Liver (tissue), 9 donors: Measurements from ENCODE around the gene PGA5. TPM values are rescaled to one million over a fixed set of nuclear protein-coding genes. Genes with fewer than 3 reads are reported as not detected.
"Not testable (repeated sequence)": the region's sequence is repeated elsewhere in the genome, so short reads cannot be mapped to it uniquely, and the experiment has no call there.

Experiments
- DNase-seq: peaks from one replicate; pipeline ENCODE4 v3.0.0-alpha.2; 2017; ENCODE audit warnings: low spot score
- H3K27ac ChIP-seq, 2 donors: one replicate each; pipeline ENCODE4 v1.7.0; 2013; ENCODE audit warnings: inconsistent platforms in 2 of 2, low read length in 2 of 2, control low read depth in 1 of 2, low read depth in 1 of 2, mild to moderate bottlenecking in 1 of 2
- H3K27me3 ChIP-seq, 4 donors: one replicate each; pipeline versions ENCODE4 v1.6.1 to v1.7.0; 2013; ENCODE audit warnings: low read length in 3 of 4, inconsistent platforms in 1 of 4, mild to moderate bottlenecking in 1 of 4, moderate library complexity in 1 of 4; ENCODE audit not compliant: control insufficient read depth in 4 of 4, insufficient read depth in 4 of 4
- H3K36me3 ChIP-seq, 4 donors: one replicate each; pipeline versions ENCODE4 v1.6.1 to v1.7.0; 2013; ENCODE audit warnings: low read length in 3 of 4, mild to moderate bottlenecking in 3 of 4, low read depth in 1 of 4, moderate library complexity in 1 of 4; ENCODE audit not compliant: control insufficient read depth in 4 of 4, insufficient read depth in 3 of 4
- H3K4me1 ChIP-seq, 4 donors: one replicate each; pipeline versions ENCODE4 v1.6.1 to v1.7.0; 2013; ENCODE audit warnings: low read length in 3 of 4, mild to moderate bottlenecking in 3 of 4, moderate library complexity in 1 of 4; ENCODE audit not compliant: control insufficient read depth in 4 of 4, insufficient read depth in 4 of 4
- H3K4me3 ChIP-seq, 3 donors: one replicate each; pipeline versions ENCODE4 v1.6.1 to v1.7.0; 2013; ENCODE audit warnings: low read length in 3 of 3, control low read depth in 1 of 3, low read depth in 1 of 3, mild to moderate bottlenecking in 1 of 3
- H3K9ac ChIP-seq, 2 donors: one replicate each; pipeline ENCODE4 v1.7.0; 2013; ENCODE audit warnings: low read length in 2 of 2, mild to moderate bottlenecking in 2 of 2, moderate library complexity in 2 of 2, control low read depth in 1 of 2, low read depth in 1 of 2
- H3K9me3 ChIP-seq, 4 donors: one replicate each; pipeline versions ENCODE4 v1.6.1 to v1.7.0; 2013; ENCODE audit warnings: low read length in 3 of 4; ENCODE audit not compliant: control insufficient read depth in 4 of 4
- WGBS: extraction: QIAGEN DNeasy Blood & Tissue Kit; methylation state at CpG from one replicate; pipeline ENCODE4 v1.1.7; 2013; 5-methylcytosine and 5-hydroxymethylcytosine counted together
- polyA plus RNA-seq, 2 donors: library from polyadenylated mRNA; stranded (reverse) in 1 of 2; unstranded in 1 of 2; fragments of 200-250 nt in 1 of 2; fragments of >200 nt in 1 of 2; fragmentation: Nextera tagmentation in 1 of 2; extraction: Ambion mirVana in 1 of 2; gene quantifications; one replicate each; pipeline versions ENCODE4 v1.2.1 to v1.2.3, GENCODE V29; 2013 to 2015
- total RNA-seq, 2 donors: library from RNA; depleted of rRNA; stranded (reverse); fragments of >200 nt; gene quantifications; one replicate each; pipeline ENCODE4 v1.2.3, GENCODE V29; 2014
- donor health status: healthy.
- donor health status: healthy.
- donor health status: healthy.
- donor health status: healthy.
- donor health status: healthy.

PGA5 gene
- total and polyA plus RNA-seq, 4 donors, result 0.31 to 1.7 (median 0.40) TPM; not detected in 1

GRCh38 chr11:61218306-61218705, 22.7 kb upstream of the PGA5 start:
- H3K4me3 ChIP-seq, H3K27ac ChIP-seq, H3K9ac ChIP-seq, H3K9me3 ChIP-seq, H3K27me3 ChIP-seq, H3K36me3 ChIP-seq, DNase-seq, H3K4me1 ChIP-seq: not testable (repeated sequence)
- WGBS, result no CpG with 5 or more reads among the region's 4 CpGs

- not testable (repeated sequence) for H3K9ac ChIP-seq, DNase-seq, H3K4me1 ChIP-seq, H3K36me3 ChIP-seq, H3K9me3 ChIP-seq, H3K27me3 ChIP-seq, H3K27ac ChIP-seq, H3K4me3 ChIP-seq
- 89% methylated on average over 5 of the region's 5 CpGs for WGBS
Observed at GRCh38 chr11:61219016-61219415, 22.0 kb upstream of the PGA5 start.

- not testable (repeated sequence) for H3K36me3 ChIP-seq, H3K27me3 ChIP-seq, H3K4me1 ChIP-seq, H3K9ac ChIP-seq, DNase-seq, H3K27ac ChIP-seq, H3K9me3 ChIP-seq, H3K4me3 ChIP-seq
- no CpG with 5 or more reads among the region's 8 CpGs for WGBS
Observed at GRCh38 chr11:61222047-61222446, 18.9 kb upstream of the PGA5 start, which contains the start of gene PGA4. Gene PGA4 (plus strand): TSS chr11:61222347. CDS start chr11:61222401, 54 bp downstream.

GRCh38 chr11:61222692-61223091, 18.3 kb upstream of the PGA5 start:
- H3K4me3 ChIP-seq, H3K27me3 ChIP-seq, H3K9me3 ChIP-seq, H3K4me1 ChIP-seq, H3K36me3 ChIP-seq, DNase-seq, H3K9ac ChIP-seq, H3K27ac ChIP-seq: not testable (repeated sequence)
- WGBS, result no CpG with 5 or more reads among the region's 5 CpGs

GRCh38 chr11:61226457-61227137, 14.4 kb upstream of the PGA5 start:
- not testable (repeated sequence) for H3K36me3 ChIP-seq, H3K27me3 ChIP-seq, H3K9me3 ChIP-seq, H3K27ac ChIP-seq, H3K4me1 ChIP-seq, DNase-seq, H3K4me3 ChIP-seq, H3K9ac ChIP-seq
- no CpG with 5 or more reads among the region's 10 CpGs for WGBS

GRCh38 chr11:61229458-61229857, 11.5 kb upstream of the PGA5 start:
- DNase-seq, H3K9ac ChIP-seq, H3K4me3 ChIP-seq, H3K27me3 ChIP-seq, H3K36me3 ChIP-seq, H3K4me1 ChIP-seq, H3K9me3 ChIP-seq, H3K27ac ChIP-seq: not testable (repeated sequence)
- no CpG with 5 or more reads among the region's 6 CpGs for WGBS

GRCh38 chr11:61231033-61231432, 9.9 kb upstream of the PGA5 start:
- not testable (repeated sequence) for H3K4me1 ChIP-seq, H3K27me3 ChIP-seq, H3K4me3 ChIP-seq, H3K36me3 ChIP-seq, H3K27ac ChIP-seq, H3K9ac ChIP-seq, DNase-seq, H3K9me3 ChIP-seq
- WGBS, result no CpG with 5 or more reads among the region's 15 CpGs

- H3K4me3 ChIP-seq, H3K36me3 ChIP-seq, H3K4me1 ChIP-seq, H3K27me3 ChIP-seq, DNase-seq, H3K9me3 ChIP-seq, H3K9ac ChIP-seq, H3K27ac ChIP-seq: not testable (repeated sequence)
- 60% methylated on average over 1 of the region's 5 CpGs for WGBS
Observed at GRCh38 chr11:61231585-61231984, 9.4 kb upstream of the PGA5 start.
